ENCODE measurements around the gene ZCCHC24. TPM values are rescaled to one million over a fixed set of nuclear protein-coding genes. Genes with fewer than 3 reads are reported as not detected.

The ZCCHC24 gene
- total RNA-seq, 2 experiments from 2014 or later, result 0.67 to 0.85 TPM

DNA sequence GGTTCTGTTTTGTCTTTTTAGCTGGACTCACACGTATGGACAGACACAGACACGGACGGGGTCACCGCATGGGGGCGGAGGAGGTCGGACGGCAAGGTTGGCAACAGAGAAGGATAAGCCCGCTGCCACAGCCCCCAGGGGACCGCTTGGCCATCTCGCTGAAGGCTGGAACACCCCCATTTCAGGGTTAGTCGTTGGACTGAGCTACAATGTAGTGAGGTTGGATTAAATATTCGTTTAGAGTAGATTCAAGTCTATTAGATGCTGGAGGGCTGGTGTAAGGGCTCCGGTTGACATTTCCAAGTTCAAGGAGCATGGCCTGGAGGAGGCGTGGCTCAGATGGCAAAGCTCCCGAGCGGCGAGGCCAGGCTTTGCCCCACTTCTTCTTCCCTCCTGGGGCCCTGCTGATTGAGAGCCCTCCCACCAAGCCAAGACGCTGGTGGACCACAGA is 62.9 kb downstream of the ZCCHC24 start:
- DNase-seq, result peak in 2 of 14 experiments; percentile 3 to 21

DNA sequence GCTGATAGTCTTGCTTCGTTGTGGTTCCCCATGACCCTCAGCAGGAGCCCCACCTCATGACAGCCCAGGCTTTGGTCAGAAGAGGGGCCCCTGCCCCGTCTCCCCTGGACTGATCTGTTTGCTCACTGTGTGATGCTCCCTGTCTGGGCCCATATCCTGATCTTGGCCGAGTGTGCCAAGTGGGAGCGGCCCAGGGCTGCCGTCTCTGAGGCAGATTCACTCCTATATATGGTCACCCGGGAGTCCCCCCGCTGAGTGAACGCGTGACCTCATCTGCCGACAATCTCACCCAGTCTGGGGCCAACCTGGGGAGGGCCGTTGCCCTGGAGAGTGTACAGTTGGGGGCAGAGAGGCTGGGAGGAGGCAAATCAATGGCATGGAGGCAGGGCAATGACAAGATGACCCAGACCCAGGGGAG is 63.6 kb downstream of the ZCCHC24 start:
- DNase-seq, result peak in 2 of 14 experiments; percentile 5 to 22
- Histone ChIP-seq H3K4me3 (ENCODE audit: low read length) (no peak overlapping the region), H3K4me1 (ENCODE audit: insufficient read depth, low read length) (no peaks in the 10 kb centered on the region), H3K36me3 (ENCODE audit: insufficient read depth, low read length) (no peaks in the 10 kb centered on the region), H3K27ac (ENCODE audit: low read depth in 1 of 2, low read length in 2 of 2) (no peak overlapping the region), H3K9me3 (ENCODE audit: control insufficient read depth in 1 of 2, insufficient read depth in 1 of 2, low read length in 2 of 2) (no peaks in the 10 kb centered on the region), H3K27me3 (ENCODE audit: control insufficient read depth in 1 of 2, insufficient read depth in 2 of 2, low read length in 2 of 2) (no peaks in the 10 kb centered on the region)
- TF ChIP-seq CTCF (IDR thresholded peaks at IDR 0.05), result no peak
- no peak overlapping the region for H3K27ac Mint-ChIP-seq
- no peaks in the 10 kb centered on the region for H3K27me3 Mint-ChIP-seq
- intact Hi-C loops (cut with DNase I, micrococcal nuclease), result no loop called here
- no peak for ATAC-seq (ENCODE audit: poor library complexity)
- no peaks in the 10 kb centered on the region for H3K9me3 Mint-ChIP-seq
- ChIA-PET CTCF (no interaction called here), POLR2A (no interaction called here)
- H3K36me3 Mint-ChIP-seq (ENCODE audit: low read depth), result no peaks in the 10 kb centered on the region
- no peak overlapping the region for H3K4me3 Mint-ChIP-seq
- H3K4me1 Mint-ChIP-seq (ENCODE audit: low read depth), result no peaks in the 10 kb centered on the region

More for the DNA sequence above, 62.9 kb downstream of the ZCCHC24 start:
- intact Hi-C loops (cut with DNase I, micrococcal nuclease), result no loop called here
- Histone ChIP-seq H3K36me3 (ENCODE audit: insufficient read depth, low read length) (no peaks in the 10 kb centered on the region), H3K27ac (ENCODE audit: low read depth in 1 of 2, low read length in 2 of 2) (no peak overlapping the region), H3K27me3 (ENCODE audit: control insufficient read depth in 1 of 2, insufficient read depth in 2 of 2, low read length in 2 of 2) (no peaks in the 10 kb centered on the region), H3K4me1 (ENCODE audit: insufficient read depth, low read length) (no peaks in the 10 kb centered on the region), H3K4me3 (ENCODE audit: low read length) (no peak overlapping the region), H3K9me3 (ENCODE audit: control insufficient read depth in 1 of 2, insufficient read depth in 1 of 2, low read length in 2 of 2) (no peaks in the 10 kb centered on the region)
- no peak for ATAC-seq (ENCODE audit: poor library complexity)
- TF ChIP-seq CTCF (IDR thresholded peaks at IDR 0.05), result no peak
- H3K4me1 Mint-ChIP-seq (ENCODE audit: low read depth), result no peaks in the 10 kb centered on the region
- H3K27me3 Mint-ChIP-seq, result no peaks in the 10 kb centered on the region
- H3K9me3 Mint-ChIP-seq, result no peaks in the 10 kb centered on the region
- CTCF ChIA-PET, result no interaction called here
- no peak overlapping the region for H3K27ac Mint-ChIP-seq
- no peak overlapping the region for H3K4me3 Mint-ChIP-seq
- H3K36me3 Mint-ChIP-seq (ENCODE audit: low read depth), result no peaks in the 10 kb centered on the region
- POLR2A ChIA-PET, result no interaction called here

- DNase-seq (peak in 1 of 14 experiments; percentile 19), ATAC-seq (ENCODE audit: poor library complexity) (no peak)
- no peak overlapping the region for H3K4me3 Mint-ChIP-seq
- no peak overlapping the region for H3K4me3 ChIP-seq (ENCODE audit: low read length)
- CTCF ChIA-PET, result no interaction called here
- H3K9me3 ChIP-seq (ENCODE audit: control insufficient read depth in 1 of 2, insufficient read depth in 1 of 2, low read length in 2 of 2), result no peaks in the 10 kb centered on the region
- H3K4me1 ChIP-seq (ENCODE audit: insufficient read depth, low read length), result no peaks in the 10 kb centered on the region
- intact Hi-C loops (cut with DNase I, micrococcal nuclease), result no loop called here
- no peaks in the 10 kb centered on the region for H3K27me3 ChIP-seq (ENCODE audit: control insufficient read depth in 1 of 2, insufficient read depth in 2 of 2, low read length in 2 of 2)
- POLR2A ChIA-PET, result no interaction called here
- H3K4me1 Mint-ChIP-seq (ENCODE audit: low read depth), result no peaks in the 10 kb centered on the region
- no peaks in the 10 kb centered on the region for H3K36me3 Mint-ChIP-seq (ENCODE audit: low read depth)
- H3K9me3 Mint-ChIP-seq, result no peaks in the 10 kb centered on the region
- no peak overlapping the region for H3K27ac Mint-ChIP-seq
- no peak for TF ChIP-seq CTCF (IDR thresholded peaks at IDR 0.05)
- no peaks in the 10 kb centered on the region for H3K36me3 ChIP-seq (ENCODE audit: insufficient read depth, low read length)
- no peaks in the 10 kb centered on the region for H3K27me3 Mint-ChIP-seq
- H3K27ac ChIP-seq (ENCODE audit: low read depth in 1 of 2, low read length in 2 of 2), result no peak overlapping the region
Measured at GRCh38 chr10:79380946-79381721, 64.3 kb downstream of the ZCCHC24 start.

Data from CD4-positive, alpha-beta T cell (primary cell).